ENCODE results near the gene CDK5RAP2.

- TF ChIP-seq POLR2A (IDR thresholded peaks at IDR 0.05) = no peak
- TF ChIP-seq CTCF (IDR thresholded peaks at IDR 0.05) = no peak
These were observed 55.1 kb downstream of the CDK5RAP2 start for GRCh38 chr9:120524863-120525262.

All from Peyer's patch (tissue), 4 donors.